HG03469 (cell line): ENCODE data around the gene GASK1A.

Source experiments
- ATAC-seq: cut with Tn5 transposase; IDR thresholded peaks from one replicate; pipeline ENCODE4 v1.9.1; 2021; ENCODE audit warnings: mild to moderate bottlenecking, moderate library complexity, moderate number of reproducible peaks; ENCODE audit not compliant: unreplicated experiment

Gene GASK1A

DNA sequence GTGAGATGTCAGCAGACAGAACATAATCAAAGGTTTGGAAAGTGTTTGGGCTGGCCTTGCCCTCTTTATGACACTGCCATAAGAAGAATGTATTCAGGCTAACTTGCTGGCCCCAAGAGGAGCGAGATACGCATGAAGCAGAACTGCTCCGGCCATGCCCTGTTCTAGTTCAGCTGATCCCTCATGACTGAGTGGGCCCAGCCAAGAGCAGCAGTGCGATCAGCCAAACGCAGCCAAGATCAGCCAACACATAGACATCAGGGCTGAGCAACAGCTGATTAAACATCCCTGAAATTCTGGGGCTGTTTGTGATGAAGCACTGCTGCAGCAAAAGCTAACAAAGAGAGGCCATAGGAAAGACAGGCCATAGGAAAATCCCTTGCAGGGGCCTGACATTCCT is 102.7 kb downstream of the GASK1A start:
- no peak for ATAC-seq

DNA sequence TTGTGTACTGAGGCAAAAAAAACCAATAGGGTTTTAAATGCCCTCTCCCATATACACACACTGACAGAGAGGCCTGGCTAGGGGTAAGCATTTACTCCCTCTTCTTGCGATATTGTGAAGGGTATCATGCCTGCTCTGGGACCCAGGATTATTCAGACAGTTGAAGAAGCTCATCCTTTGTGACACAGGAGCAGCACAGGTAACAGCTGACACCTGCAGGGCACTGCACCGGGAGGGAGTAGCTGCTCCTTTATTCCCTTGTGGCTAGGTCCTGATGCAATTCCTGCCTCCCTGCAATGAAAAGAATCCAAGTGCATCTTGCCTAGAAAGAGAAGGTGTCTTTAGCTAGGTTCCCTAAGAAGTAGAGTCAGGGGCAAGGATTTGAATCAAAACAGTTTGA is 103.3 kb downstream of the GASK1A start:
- ATAC-seq, result no peak

DNA sequence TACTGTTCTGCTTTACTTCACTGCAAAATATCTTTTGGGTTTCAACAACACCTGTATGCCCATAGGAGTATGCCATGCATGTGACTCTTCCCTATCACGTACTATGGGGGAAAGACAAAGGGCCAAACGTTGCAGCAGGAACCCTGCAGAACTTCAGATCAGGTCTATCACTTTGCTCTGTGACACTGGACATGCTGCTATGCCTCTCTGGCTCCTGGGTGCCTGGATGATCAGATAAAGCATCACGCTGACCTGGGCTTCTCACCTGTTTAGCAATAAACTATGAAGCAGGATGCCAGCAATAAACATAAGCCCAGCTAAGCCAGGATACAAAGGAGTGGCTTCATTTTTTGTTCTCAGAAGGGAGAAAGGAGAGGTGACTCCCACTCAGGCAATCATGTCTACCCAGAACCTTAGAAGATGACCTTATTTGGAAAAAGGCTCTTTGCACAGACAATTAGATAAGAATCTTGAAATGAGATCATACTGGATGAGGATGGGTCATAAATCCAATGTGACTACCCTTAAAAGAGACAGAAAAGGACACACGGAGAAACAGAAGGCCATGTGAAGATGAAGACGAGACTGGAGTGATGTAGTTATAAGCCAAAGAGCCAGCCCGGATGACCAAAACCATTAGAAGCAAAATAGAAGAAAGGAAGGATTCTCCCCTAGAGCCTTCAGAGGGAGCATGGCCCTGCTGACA is 107.5 kb downstream of the GASK1A start:
- ATAC-seq, result no peak

DNA sequence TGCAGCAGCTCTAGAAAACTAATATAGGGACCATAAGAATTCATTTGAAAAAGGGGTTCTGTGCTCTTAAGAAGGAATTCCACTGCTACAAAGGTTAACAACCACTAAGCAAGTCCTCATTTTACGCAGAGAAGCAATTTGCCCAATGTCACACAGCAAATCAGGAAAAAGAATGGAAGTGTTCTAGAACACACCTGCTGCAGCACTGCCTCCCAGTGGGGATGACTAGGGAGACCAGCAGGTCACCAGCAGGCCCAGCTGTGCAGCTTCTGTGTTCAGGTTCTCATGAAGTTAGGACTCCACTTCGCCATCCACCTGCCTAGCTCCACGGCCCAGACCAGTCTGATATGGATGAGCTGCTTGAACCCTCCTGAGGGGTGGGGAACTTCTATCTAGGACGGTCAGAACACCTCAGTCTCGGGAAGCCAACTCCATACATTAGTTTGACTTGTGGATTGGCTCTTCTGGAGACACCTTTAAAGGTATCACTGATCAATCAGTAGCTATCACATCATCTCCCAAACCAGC is 108.2 kb downstream of the GASK1A start:
- no peak for ATAC-seq

DNA sequence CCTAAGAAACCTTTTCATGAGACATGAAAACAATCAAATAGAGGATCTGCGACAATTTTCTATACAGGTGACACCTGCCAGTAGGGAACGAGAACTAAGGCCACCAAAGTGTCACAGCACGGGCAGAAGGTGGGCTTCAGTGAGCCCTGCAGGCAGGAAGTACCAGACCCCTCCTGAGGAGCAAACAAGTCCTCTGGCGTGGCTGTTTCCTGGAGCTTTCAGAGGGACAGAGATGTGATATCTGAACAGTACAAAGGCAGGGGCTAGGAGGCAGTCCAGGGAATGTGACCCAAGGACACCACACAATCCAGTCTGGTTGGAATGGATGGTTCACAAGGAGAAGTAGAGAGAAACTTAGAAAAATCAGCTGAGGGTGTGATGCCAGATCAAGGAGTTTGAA is 110.0 kb downstream of the GASK1A start:
- ATAC-seq, result no peak

DNA sequence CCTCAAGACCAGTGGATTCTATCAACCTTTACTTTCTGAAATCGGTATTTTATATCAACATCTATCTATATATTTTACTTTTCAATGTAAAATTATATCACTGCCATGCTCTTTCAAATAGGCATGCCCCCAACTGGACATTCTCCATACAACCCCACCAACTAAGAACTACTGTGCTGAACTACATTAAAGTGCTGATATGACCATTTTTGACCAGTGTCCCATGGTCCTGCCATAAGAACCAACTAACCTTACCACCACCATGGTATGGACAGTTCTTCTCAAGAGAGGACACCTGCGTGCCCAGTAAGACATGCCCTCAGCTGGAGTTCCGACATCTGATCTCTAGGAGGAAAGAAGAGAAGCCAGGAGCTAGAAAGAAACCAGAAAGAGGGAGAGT is 111.1 kb downstream of the GASK1A start:
- no peak for ATAC-seq

DNA sequence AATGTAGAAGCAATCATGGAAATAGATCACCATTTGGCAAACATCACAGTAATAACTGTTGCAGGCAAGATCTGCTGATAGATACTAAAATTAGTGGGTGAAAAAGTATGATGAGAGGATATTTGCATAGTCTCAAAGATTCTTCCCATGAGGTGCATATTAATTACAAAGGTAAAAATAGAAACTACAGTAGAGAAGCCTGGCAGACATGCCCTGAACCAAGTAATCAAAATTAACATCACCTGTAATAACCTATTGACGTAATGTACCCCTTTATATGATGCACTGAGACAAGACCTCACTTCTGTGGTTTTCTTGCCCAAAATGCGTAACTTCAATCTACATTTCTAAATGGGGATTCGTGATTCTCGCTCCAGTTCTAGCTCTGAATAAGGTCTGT is 112.4 kb downstream of the GASK1A start:
- ATAC-seq, result no peak

DNA sequence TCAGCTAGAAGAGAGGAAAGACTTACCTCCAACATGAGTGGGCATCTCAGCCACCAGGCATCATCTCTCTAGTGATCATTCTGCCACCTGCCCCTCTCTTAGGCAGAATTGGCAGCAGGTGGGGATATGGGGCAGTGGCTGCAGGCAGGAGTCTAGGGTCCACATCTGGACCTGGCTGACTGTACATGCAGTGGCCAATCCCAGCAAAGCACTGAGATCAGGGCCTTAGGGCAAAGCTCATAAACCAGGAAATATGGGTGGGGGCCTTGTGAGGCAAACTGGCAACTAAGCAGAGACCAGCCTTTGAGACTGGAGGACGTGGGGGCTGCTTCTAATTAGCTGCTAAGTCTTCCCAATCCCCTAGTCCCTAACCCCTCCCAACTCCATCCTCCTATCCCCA is 113.9 kb downstream of the GASK1A start:
- ATAC-seq, result no peak

DNA sequence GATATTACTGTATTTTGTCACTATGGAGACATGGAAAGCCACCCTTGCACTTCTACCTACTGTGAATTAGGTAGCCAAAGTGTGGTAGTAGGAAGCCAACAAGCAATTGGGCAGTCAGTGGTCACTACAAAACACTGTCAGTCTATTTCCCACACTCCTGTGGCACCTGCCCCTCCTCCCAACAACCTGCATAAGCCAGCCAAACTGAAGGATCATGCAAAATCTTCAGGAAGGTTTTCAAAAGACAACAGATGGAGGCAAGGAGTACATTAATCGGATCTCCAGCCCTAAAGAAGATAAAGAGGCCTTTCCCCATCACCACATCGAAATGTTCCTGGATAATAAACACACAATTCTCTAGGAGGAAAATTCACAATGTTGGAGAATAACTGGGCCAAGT is 114.9 kb downstream of the GASK1A start:
- ATAC-seq, result no peak

DNA sequence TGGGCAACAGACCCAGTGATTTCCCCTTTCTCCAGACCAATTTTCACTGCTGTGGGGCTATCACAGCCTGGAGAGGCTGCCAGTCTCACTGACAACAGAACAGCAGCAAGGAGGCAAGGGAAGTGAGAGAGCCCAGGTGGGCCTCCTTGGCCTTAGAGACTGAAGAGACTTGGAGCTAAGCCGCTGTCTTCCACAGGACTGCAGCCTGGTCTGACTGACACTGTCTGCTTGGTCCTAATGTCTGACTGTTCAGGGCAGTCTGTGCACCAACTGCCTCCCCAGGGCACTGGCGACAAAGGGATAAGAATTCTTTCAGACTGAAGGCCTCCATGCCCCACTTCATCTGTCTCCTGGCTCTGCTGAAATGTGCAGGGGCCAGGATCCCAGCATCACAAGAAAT is 115.3 kb downstream of the GASK1A start:
- no peak for ATAC-seq

DNA sequence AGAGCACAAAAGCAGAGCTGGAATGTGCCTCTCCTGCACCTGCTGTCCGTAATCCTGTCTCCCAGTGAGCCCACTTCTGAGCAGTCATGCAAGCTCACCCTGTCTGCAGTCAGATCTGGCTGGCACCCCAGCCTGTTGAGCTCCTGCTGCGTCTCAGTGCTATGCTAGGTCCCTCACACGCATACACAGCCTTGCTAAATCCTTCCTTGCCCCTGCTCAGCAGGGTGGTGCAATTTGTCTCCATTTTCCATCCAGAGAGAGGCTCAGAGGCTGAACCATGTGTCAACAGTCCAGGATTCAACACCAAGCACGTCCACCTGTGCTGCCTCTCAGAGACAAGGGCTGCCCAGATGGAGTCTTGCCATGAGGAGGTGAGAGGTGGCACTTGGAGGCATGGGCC is 115.7 kb downstream of the GASK1A start:
- ATAC-seq, result no peak

DNA sequence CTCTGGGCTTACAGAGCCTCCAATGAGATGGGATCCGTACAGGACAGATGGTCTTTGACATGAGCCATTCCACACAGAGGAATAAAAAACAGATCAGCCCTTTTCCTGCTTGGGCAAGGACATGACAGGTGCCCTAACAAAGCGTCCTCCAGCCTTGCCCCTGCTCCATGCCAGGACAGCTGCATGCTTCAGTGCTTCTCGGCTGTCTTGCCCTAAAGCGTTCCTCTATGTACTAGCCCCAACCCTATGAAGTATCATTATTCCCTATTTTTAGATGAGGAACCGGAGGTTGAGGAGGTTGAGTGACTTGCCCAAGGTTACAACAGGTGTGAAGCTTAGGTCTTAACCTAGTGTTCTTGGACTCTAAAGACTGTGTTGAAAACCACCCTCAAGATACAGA is 116.3 kb downstream of the GASK1A start:
- no peak for ATAC-seq

DNA sequence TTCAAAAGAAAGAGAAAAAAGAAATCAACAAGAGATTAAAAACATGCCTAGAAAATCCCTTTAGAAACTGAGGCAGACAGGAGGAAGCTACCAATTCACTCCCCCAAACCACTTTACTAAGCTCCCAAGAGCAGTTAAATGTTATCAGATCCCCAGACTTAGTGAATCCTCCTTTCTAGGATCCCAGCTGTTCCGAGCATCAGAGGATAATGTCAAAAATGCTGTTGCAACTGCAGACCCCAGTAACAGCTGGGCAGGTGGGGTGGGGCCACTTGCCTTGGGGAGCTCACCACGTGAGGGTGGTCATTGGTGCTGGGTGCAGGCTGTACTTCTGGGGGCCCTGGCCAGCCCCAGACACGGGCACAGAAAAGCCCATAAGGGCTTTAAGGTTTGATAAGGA is 117.7 kb downstream of the GASK1A start:
- ATAC-seq, result no peak

DNA sequence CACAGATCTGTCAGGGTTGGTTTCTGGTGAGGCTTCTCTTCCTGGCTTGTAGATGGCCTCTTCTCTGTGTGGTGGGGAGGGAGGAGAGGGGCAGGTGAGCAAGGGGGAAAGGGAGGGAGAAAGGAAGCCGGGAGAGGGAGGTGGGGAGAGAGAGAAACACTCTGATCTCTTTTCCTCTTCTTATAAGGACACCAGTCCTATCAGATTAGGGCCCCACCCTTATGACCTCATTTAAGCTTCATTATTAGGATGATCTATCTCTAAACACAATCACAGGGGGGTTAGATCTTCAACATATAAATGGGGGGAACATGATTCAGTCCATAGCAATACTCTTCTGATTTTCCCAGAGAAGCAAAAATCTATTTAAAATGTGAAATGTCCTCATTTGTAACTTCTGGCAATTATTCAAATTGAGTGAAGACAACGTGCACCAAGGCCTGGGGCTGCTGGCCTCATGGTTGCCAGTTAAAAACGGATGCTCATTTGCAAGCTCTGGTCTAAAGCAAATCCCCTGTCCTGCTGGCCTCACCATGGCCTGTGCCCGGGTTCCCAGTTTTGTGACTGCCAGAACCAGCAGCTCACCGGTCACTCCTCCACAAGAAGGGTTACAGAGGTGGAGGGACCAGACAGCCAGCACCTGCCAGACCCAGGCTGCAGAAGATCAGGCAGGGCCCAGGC is 118.4 kb downstream of the GASK1A start:
- no peak for ATAC-seq

DNA sequence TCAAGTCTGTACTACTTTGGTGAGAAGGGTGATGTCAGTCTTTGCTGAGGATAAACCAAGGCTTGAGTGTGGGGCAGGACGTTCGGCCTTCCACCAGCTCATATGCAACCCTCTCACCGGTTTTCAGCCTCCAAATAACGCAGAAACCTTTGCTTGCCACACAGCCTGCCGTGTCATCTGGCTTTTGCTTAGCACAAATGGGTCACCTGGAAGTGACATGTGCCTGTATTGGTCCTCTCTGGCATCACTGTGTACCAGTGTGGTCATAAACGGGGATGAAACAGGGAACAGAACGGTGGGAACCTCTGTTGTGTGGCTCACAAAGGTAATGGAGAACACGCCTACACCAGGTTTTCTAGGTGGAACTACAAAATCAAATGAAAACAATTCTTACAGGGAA is 119.7 kb downstream of the GASK1A start:
- no peak for ATAC-seq

DNA sequence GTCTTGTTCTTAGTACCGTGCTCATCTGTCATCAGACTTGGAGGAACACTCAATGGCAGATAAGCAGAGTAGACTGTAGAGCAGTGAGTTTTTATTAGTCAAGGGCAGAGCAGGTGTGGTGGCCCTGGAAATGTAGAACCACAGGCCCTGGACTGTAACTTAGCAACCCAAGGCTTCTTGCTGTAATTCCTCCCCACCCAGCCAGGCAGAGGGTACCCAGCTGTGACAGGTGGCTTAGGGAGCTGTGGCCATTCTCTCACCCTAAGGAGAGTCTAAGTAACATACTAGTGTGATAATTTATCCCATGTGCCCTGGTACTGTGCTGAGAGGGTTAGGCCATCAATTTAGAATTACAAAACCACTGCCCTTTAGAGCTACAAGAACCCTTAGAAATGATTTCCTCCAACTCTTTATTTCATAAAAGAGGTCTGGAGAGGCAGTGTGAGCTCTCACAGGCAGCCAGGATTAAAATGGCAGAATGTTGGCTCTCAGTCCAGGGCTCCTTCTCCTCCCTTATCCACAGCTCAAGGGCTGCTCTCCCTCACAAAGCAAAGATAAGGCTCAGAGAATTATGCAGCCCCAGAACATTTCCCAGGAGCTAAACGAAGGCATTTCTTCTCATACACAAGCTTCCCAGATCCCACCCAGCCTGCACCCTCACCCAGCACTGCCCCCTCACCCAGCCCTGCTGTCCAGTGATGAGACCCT is 123.8 kb downstream of the GASK1A start:
- no peak for ATAC-seq

DNA sequence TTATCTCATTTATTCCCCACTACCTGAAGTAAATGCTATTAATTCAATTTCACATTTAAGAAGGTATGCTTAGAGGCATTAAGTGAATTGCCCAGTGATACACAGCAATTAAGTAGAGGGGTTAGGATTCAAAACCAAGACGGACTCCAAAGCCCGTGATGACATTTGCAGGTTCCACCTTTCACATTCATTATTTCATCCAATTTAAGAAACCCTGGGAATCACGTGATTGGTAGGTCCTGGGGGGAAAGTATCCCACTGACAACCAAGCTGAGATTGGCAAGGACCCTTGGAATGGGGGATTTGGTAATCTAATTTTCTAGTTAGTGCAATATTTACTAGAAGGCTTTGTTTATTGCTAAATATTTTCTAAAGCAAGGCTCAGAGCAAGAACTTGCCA is 124.9 kb downstream of the GASK1A start:
- no peak for ATAC-seq

DNA sequence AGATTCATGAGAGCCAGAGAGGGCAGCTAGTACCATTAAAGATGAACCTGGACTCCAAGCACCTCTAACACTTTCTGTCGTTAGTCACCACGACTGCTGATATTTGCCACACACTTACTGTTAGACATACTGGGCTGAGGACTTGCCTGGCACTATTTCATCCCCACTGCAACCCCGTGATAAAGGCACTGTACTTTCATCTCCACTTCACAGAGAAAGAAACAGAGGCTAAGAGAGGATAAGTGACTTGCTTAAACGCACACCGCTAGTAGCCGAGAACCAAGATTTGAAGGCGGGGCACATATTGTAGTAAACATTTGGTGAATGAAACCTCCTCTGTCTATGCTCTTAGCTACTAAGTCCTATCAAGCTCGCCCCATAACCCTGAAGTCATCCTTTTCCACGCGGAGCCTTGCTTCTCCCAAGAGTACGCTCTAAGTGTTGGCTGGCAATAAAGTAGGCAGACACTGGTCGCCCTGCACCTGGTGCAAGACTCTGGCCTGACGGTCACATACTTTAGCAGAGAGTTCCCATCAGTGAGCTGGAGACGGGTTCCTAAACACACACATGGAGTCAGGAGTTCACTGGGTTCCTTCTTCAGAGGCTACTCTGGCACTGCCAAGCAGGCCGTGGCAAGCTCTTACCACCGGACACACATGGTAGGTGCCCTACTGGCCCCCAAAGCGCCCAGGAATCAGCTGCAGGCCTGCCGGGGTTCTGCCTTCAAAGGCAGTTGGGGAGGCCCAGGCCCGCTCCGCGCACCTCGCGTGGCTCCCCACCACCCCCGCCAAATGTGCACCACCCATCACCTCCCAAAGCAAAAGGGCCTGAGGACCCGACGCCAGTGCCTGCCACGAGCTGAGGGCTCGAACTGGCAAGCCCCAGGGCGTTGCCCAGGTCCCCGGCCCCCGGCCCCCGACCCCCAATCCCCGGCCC is 125.8 kb downstream of the GASK1A start:
- no peak for ATAC-seq

DNA sequence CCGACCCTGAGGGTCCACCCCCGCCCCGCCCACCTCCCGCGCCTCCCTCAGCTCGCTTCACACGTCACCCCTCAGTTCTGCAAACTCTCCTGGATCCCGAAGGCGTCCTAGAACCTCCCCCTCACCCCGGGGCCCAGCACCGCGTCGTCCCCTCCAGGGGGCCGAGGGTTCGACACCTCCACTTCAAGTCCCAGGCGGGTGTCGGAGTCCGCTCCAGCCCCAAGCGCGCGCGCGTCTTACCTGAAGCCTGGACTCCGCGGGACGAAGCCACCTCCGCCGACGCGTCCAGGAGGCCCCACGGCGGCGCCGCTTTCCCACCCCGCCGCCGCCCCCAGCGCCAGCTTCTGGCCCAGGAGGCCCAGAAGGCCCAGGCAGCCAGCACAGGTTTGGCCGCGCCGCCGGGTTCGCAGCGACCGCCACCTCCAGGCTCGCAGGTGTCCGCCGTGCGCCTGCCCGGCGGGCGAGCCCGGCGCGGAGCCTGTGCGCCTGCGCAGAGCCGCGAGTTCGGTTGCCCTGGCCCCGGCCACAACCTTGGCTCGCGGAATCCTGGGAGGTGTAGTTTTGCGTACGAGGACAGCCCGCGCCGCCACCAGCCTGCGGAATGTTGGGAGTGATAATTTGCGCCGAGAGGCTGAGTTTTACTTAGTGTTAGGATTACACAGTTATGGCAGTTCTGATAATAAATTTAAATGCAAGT is 126.6 kb downstream of the GASK1A start, which contains the start of gene POMGNT2:
Gene POMGNT2 (minus strand): TSS at position 484 of the 697 bp plus-strand sequence. CDS start 24,648 bp downstream, outside the sequence.
- no peak for ATAC-seq

DNA sequence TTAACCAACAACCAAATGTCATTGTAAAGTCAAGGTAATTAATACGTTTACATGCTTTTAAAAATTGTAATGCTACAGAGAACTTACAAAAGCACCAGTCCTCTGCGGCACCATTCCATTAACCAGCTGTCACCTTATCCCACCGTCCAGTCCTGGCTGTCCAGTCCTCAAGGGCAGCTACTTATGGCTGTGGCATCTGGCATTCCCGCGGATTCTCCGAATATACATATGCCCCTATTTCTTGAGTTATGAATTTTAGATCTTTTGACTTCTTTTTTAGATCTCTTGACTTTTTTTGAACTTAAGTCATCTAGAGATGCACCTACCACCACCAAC is 127.2 kb downstream of the GASK1A start:
- no peak for ATAC-seq
